Smooth muscle cell (in vitro differentiated cells): ENCODE data around the gene SFXN4. TPM values are rescaled to one million over a fixed set of nuclear protein-coding genes. Genes with fewer than 3 reads are reported as not detected.
A peak's percentile ranks its signal among the peaks of the same experiment; 100 is the strongest.

Source experiments
- DNase-seq: peaks from one replicate; lab custom pipeline; 2025; ENCODE audit not compliant: unreplicated experiment; lab: John Stamatoyannopoulos, UW
- H2AFZ ChIP-seq: fragments of 200-600 bp; sonication (generic); 2 replicates; pipeline ENCODE4 v1.6.0; 2016; ENCODE audit warnings: antibody characterized with exemption, low read depth, mild to moderate bottlenecking
- H3F3A ChIP-seq: fragments of 200-600 bp; sonication (generic); 2 replicates; pipeline ENCODE4 v1.6.0; 2017; ENCODE audit warnings: antibody characterized with exemption, low read depth
- H3K27ac ChIP-seq: fragments of 200-600 bp; sonication (generic); 2 replicates; pipeline ENCODE4 v1.5.1; 2016; ENCODE audit warnings: low read depth, mild to moderate bottlenecking
- H3K27me3 ChIP-seq: fragments of 200-600 bp; sonication (generic); 2 replicates; pipeline ENCODE4 v1.6.1; 2016; ENCODE audit warnings: low read depth, mild to moderate bottlenecking
- H3K36me3 ChIP-seq: fragments of 200-600 bp; sonication (generic); 2 replicates; pipeline ENCODE4 v1.5.1; 2016; ENCODE audit warnings: low read depth
- H3K4me1 ChIP-seq: fragments of 200-600 bp; sonication (generic); 2 replicates; pipeline ENCODE4 v1.5.1; 2016; ENCODE audit warnings: low read depth
- H3K4me2 ChIP-seq: fragments of 200-600 bp; sonication (generic); 2 replicates; pipeline ENCODE4 v1.6.0; 2016; ENCODE audit warnings: mild to moderate bottlenecking
- H3K4me3 ChIP-seq: fragments of 200-600 bp; sonication (generic); 2 replicates; pipeline ENCODE4 v1.5.1; 2016; ENCODE audit warnings: mild to moderate bottlenecking
- H3K79me2 ChIP-seq: fragments of 200-600 bp; sonication (generic); 2 replicates; pipeline ENCODE4 v1.6.0; 2016; ENCODE audit warnings: low read depth, mild to moderate bottlenecking
- H3K9ac ChIP-seq: fragments of 200-600 bp; sonication (generic); 2 replicates; pipeline ENCODE4 v1.6.0; 2016; ENCODE audit warnings: low read depth
- H3K9me3 ChIP-seq: fragments of 200-600 bp; sonication (generic); replicated peaks from 2 replicates; pipeline ENCODE4 v1.5.1; 2016; ENCODE audit warnings: low read depth
- H4K20me1 ChIP-seq: fragments of 200-600 bp; sonication (generic); 2 replicates; pipeline ENCODE4 v1.6.0; 2016; ENCODE audit warnings: low read depth
- CTCF ChIP-seq: fragments of 200-600 bp; sonication (generic); IDR thresholded peaks from 2 replicates; pipeline ENCODE4 v1.5.1; 2017; ENCODE audit warnings: borderline replicate concordance, mild to moderate bottlenecking, antibody characterized with exemption; ENCODE audit not compliant: insufficient read depth, poor library complexity, severe bottlenecking
- WGBS: methylation state at CpG from one replicate; pipeline ENCODE4 v1.1.7; 2016; ENCODE audit warnings: low lambda C conversion rate; 5-methylcytosine and 5-hydroxymethylcytosine counted together
- polyA plus RNA-seq: library from polyadenylated mRNA; unstranded; fragments of >200 nt; fragmentation: Nextera tagmentation; extraction: Ambion mirVana; gene quantifications from 2 replicates; pipeline ENCODE4 v1.2.1, GENCODE V29; 2016
- total RNA-seq: library from RNA; depleted of rRNA; stranded (reverse); fragments of >200 nt; gene quantifications from 2 replicates; pipeline ENCODE4 v1.2.3, GENCODE V29; 2014

Gene SFXN4
- total RNA-seq (7.9 and 12.2 TPM in 2 replicates), polyA plus RNA-seq (12.8 and 16.2 TPM in 2 replicates)

- no peaks in the 10 kb centered on the region for H3K79me2 ChIP-seq
- peak within 1 kb of the TSS; percentile 95 for H3K4me3 ChIP-seq
- WGBS = 3% methylated on average over 80 of the region's 90 CpGs
- H3K9ac ChIP-seq = peak within 1 kb of the TSS; percentile 85
- H3F3A ChIP-seq = no peaks in the 10 kb centered on the region
- peak; percentile 35 for DNase-seq
- H2AFZ ChIP-seq = peak within 1 kb of the TSS; percentile 97
- no peak for TF ChIP-seq CTCF
- H3K27me3 ChIP-seq = no peaks in the 10 kb centered on the region
- H3K27ac ChIP-seq = no peak within 1 kb of the TSS
- peaks cover 7% of the 10 kb centered on the region for H3K36me3 ChIP-seq
- peaks cover 4% of the 10 kb centered on the region for H3K4me1 ChIP-seq
- no peaks in the 10 kb centered on the region for H4K20me1 ChIP-seq
- peak within 1 kb of the TSS; percentile 96 for H3K4me2 ChIP-seq
- no peaks in the 10 kb centered on the region for H3K9me3 ChIP-seq
Measured at GRCh38 chr10:119165171-119166117, at the start of gene SFXN4. SFXN4 (minus strand) TSS chr10:119165714; CDS start chr10:119165647, 67 bp downstream.

- no peak for DNase-seq
- Histone ChIP-seq H2AFZ (peak overlapping the region; percentile 80), H3K9ac (peak overlapping the region; percentile 56), H3K4me3 (peak overlapping the region; percentile 39), H3K27me3 (no peaks in the 10 kb centered on the region), H3K79me2 (peaks cover 43% of the 10 kb centered on the region), H3K27ac (peak overlapping the region; percentile 80), H4K20me1 (no peaks in the 10 kb centered on the region), H3K9me3 (no peaks in the 10 kb centered on the region), H3K4me1 (peaks cover 41% of the 10 kb centered on the region), H3K4me2 (peak overlapping the region; percentile 83), H3K36me3 (no peaks in the 10 kb centered on the region), H3F3A (peaks cover 5% of the 10 kb centered on the region)
- 9% methylated on average over 12 of the region's 12 CpGs for WGBS
- TF ChIP-seq CTCF = no peak
Measured at GRCh38 chr10:119211625-119212441, 46.3 kb upstream of the SFXN4 start.

- no peak for DNase-seq
- Histone ChIP-seq H4K20me1 (no peaks in the 10 kb centered on the region), H3K36me3 (no peaks in the 10 kb centered on the region), H3K79me2 (peaks cover 37% of the 10 kb centered on the region), H2AFZ (peak overlapping the region; percentile 80), H3K9ac (peak overlapping the region; percentile 56), H3F3A (peaks cover 7% of the 10 kb centered on the region), H3K4me3 (peak overlapping the region; percentile 39), H3K27ac (peak overlapping the region; percentile 80), H3K4me1 (peaks cover 43% of the 10 kb centered on the region), H3K27me3 (no peaks in the 10 kb centered on the region), H3K9me3 (no peaks in the 10 kb centered on the region), H3K4me2 (peak overlapping the region; percentile 83)
- WGBS = 55% methylated on average over 3 of the region's 3 CpGs
- TF ChIP-seq CTCF = no peak
Measured at GRCh38 chr10:119211176-119211575, 45.7 kb upstream of the SFXN4 start.
